GM23248 (cell line): ENCODE measurements around the gene TMEM43.

Experiments used
- EZH2 ChIP-seq: fragments of 200-600 bp; sonication (generic); IDR thresholded peaks from 2 replicates; pipeline ENCODE4 v1.6.1; 2018; ENCODE audit warnings: antibody characterized with exemption, mild to moderate bottlenecking; ENCODE audit not compliant: insufficient read depth, poor library complexity, severe bottlenecking
- EZH2phosphoT487 ChIP-seq: fragments of 200-600 bp; sonication (generic); IDR thresholded peaks from 2 replicates; pipeline ENCODE4 v1.6.1; 2018; ENCODE audit warnings: antibody characterized with exemption, moderate library complexity, mild to moderate bottlenecking, low read depth; ENCODE audit not compliant: insufficient read depth

DNA sequence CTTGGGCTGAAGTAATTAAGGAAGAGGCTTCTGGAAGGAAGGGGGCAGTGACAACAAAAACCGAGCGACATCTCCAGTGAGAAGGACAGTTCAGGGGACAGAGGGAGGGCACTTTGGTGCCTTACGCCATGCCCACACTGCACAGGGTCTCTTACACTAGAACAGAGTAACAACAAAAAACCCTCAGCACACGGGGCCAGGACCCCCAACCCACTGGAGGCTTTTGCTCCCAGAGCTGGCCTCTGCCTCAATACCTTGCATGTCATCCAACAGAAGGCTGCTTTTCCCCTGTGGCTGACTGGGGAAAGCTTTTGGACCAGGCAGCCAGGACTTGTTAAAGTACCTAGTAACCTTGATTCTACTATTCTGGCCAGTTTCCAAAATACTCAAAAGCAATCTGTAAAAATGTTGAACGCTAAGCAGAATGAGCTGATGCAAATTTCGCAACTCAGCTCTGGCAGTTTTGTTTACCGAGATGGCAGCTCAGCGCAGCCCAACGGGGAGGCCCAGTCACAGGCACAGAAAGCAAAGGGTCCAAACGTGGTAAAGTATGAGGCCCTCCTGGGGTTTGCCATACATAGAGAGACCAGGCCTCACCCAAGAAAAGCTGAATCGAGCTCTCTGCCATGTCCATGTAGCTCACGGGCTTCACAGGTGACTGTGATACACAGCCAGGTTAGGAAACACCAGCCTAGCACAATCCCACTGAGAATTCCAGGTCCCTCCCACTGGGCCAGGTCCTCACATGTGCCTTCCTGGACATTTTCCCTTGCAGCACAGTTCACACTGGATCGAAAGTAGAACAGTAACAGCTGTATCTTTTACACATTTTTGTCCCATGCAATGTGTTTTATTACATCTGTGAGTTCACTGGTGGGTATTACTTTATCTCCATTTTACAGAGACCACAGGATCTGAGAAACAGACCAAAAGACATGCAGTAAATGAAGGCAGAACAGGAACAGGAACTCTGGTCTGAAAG, 6.2 kb upstream of the TMEM43 start:
- TF ChIP-seq EZH2 (no peak), EZH2phosphoT487 (no peak)
